GM19239 (cell line): Measurements from ENCODE around the gene TBC1D30.

Experiments used
- DNase-seq: peaks from one replicate; pipeline ENCODE4 v3.0.0; 2011; ENCODE audit warnings: low spot score; ENCODE audit not compliant: insufficient read length
- FAIRE-seq: peaks from 2 replicates; lab custom pipeline; 2011; peaks lifted over from hg19 to GRCh38; lab: Jason Lieb, UNC

The TBC1D30 gene

DNA sequence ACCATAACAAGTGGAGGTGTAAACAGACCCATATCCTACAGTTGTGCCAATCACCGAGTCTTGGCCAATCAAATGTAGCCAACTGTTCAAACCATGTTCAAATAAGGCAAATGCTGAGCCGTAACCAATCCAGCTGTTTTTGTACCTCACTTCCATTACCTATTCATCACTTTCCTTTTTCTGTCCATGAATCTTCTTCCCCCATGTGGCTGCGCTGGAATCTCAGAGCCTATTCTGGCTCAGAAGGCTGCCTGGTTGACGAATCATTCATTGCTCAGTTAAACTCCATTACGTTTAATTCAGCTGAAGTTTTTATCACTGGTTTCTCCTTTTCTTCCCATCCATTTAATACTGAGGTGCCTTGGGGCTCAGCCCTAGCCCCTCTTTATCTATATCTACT, 71.1 kb downstream of the TBC1D30 start:
- no peak for FAIRE-seq
- DNase-seq: no peak

GRCh38 chr12:64900540-64900939, 76.1 kb downstream of the TBC1D30 start:
- FAIRE-seq (no peak), DNase-seq (no peak)

DNA sequence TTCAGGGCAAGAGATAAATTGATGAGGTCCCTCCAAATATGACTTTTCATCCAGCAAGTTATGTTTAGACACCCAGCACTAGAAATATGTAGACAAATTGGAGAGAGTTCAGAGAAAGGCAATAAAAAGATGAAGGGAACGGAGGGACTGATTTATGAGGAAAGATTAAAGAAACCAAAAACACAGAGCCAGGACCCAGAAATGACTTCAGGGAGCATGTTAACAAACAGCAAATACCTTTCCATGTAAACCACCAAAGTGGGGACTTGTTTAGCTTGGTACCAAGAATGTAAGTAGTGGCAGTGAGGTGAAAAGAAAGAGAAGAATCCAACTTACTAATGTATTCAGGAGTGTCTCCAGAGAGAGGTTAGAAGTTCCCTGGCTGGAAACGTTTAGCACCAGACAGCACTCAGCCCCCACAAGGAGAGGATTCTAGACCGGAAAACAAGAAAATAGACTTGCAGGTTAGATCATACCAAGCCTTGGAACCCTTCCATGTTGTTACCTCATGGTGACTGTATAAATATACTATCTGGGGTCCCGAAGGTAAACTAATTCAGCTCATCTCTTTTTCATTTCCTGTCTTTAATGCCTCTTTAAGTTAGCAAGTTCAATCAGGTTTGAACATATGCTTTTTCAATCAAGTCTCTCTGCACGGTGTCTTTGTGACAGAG, 79.2 kb downstream of the TBC1D30 start:
- DNase-seq (no peak), FAIRE-seq (no peak)

GRCh38 chr12:64907097-64907496, 82.7 kb downstream of the TBC1D30 start:
- FAIRE-seq: no peak
- no peak for DNase-seq

DNA sequence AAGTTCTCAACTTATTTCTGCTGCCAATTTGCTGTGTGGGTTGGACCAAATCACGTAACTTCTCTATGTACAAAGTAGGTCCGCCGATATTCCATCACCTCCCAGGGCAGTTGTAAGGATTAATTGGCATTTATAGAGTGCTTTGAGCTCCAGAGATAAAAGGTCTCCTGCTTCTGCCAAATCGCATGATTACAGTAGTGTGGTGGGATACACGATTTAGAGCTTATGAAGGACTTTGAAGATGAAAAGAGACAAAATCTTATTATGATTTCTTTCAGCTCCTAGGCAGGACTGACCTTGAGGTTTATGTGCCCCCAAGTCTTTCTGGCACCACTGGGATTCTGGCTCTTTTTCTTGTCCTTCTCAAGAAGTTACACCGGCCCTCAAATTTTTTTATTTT, 84.7 kb downstream of the TBC1D30 start:
- FAIRE-seq: no peak
- DNase-seq: no peak

DNA sequence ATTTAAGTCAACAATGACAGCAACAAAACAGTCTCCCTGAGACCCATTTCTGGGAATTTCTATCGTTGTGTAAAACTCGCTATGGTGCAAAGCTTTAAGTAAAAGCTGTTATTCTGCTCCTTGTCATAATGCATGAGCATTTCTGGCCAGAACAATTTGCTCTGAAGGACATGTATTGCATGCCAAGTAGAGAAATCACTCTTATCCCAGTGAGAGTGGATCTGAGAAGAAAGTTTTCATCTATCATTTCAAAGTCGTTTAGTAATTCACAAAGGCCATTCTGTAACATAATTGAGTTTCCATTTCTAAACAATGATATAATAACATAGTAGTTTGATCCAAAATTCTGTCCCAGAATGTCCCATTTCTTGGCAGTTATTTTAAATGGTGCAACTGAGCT, 86.6 kb downstream of the TBC1D30 start:
- FAIRE-seq (no peak), DNase-seq (no peak)

DNA sequence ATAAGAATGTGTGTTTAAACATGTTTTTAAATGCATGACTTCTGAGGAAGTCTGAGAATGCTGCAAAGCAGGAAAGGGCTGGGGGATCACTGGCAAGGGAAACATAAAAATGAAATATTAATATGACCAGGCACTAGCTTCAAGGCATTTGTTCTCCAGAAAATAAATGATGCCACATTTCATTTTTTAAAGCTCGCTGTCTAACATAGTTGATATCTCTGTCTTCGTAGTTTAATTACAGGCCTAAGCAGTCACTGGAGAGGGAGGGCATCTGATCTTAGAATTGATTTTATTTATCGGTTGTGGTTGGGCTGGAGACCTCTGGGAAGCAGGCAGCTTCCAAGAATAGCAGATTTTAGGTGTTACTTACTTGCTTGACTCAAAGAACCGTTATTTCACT, 87.5 kb downstream of the TBC1D30 start:
- FAIRE-seq: no peak
- DNase-seq: no peak

- no peak for DNase-seq
Measured at GRCh38 chr12:64912516-64913255, 88.2 kb downstream of the TBC1D30 start.

DNA sequence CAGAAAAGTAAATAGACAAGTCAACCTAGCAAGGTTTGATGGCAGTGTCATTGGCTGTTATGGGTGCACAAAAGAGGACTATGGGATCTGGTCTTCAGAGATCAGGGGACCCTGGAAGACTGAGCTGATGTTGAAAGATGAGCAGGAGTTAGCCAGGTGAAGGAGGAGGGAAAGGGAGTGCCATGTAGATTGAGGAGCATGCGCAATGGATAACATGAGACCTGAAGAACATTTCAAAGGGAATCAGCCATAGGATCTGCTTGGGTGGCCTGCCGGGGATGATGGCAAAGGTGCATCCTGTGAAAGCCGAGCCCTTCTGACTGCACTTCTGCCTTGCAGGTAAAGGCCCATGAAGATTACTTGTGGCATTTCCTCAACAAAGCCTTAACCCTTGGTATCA, 90.8 kb downstream of the TBC1D30 start:
- DNase-seq: no peak
- FAIRE-seq: no peak

More at GRCh38 chr12:64912516-64913255, 88.2 kb downstream of the TBC1D30 start:
- FAIRE-seq: no peak

DNA sequence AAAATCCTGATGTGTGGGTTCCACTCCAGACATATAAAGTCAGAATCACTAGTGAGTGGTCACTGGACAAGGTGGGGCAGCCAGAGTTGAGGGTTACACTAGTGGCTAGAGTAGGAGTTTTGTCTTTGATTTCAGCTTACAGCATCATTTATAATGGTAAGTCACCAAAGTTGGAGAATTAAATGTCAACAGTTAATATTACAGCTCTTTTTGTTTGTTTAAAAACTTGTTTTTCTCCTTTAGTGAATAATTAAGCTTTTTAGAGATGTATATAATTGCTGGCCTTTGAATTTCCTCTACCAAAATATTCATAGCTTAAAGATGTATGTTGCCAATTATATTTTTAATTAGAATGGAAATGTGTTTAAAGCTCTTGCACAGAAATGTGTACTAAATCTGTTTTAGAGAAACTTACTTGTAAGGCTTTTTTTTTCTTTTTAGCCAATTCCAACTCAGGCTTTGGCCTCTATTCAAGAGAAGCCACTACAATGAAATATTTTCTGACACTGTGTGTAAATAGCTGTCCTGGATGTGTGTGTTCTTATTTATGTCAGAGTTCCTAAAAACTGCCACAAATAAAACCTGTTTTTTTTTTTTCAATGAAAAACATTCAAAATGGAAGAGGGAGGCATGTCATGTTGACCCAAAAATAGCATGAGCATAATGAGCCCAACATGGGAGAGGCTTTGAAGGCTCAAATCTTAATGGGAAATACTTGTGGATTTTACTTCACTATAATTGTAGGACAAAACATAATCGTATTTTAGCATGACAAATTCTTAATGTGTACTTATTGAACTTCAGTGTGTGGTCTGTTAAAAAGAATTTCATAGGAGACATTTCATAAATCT, 92.2 kb downstream of the TBC1D30 start:
- no peak for FAIRE-seq

GRCh38 chr12:64918344-64918743, 93.9 kb downstream of the TBC1D30 start:
- no peak for DNase-seq
- no peak for FAIRE-seq

More for the DNA sequence above, 92.2 kb downstream of the TBC1D30 start:
- no peak for DNase-seq

GRCh38 chr12:64918801-64919200, 94.4 kb downstream of the TBC1D30 start:
- no peak for DNase-seq
- FAIRE-seq: no peak

DNA sequence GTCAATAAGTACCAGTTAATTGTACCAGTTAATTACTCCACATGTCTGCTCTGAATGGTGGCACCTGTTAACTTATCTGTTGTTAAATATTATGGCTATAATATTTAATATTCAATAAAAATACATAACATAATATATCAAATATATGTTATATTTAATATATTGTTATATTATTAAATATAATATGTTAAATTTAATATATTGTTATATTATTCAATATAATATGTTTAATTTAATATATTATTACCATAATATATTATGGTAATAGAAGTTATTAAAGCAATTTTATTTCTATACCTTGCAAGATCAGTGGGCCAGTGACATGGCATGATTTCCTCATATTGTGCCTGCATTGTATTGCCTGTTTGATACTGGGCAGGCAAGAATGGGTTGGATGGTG, 98.4 kb downstream of the TBC1D30 start:
- no peak for FAIRE-seq
- no peak for DNase-seq

- FAIRE-seq (no peak), DNase-seq (no peak)
Measured at GRCh38 chr12:64923536-64923935, 99.1 kb downstream of the TBC1D30 start.
